H1 (cell line): ENCODE data around the gene TDP2.

Experiments used
- EGR1 ChIP-seq: IDR thresholded peaks from 2 replicates; pipeline ENCODE4 v1.6.1; 2011; ENCODE audit warnings: low read depth, low read length, borderline replicate concordance
- HDAC6 ChIP-seq: IDR thresholded peaks from one replicate; pipeline ENCODE4 v1.7.1; 2012; ENCODE audit warnings: low read depth, mild to moderate bottlenecking, inconsistent platforms, low read length, moderate library complexity
- POLR2AphosphoS5 ChIP-seq: IDR thresholded peaks from 2 replicates; pipeline ENCODE4 v1.6.1; 2011; ENCODE audit warnings: low read depth, low read length
- TF ChIP-seq, protein P1 (sequence below): IDR thresholded peaks from 2 replicates; pipeline ENCODE4 v1.6.1; 2011; ENCODE audit warnings: low read length, improper control_type of control experiment

DNA sequence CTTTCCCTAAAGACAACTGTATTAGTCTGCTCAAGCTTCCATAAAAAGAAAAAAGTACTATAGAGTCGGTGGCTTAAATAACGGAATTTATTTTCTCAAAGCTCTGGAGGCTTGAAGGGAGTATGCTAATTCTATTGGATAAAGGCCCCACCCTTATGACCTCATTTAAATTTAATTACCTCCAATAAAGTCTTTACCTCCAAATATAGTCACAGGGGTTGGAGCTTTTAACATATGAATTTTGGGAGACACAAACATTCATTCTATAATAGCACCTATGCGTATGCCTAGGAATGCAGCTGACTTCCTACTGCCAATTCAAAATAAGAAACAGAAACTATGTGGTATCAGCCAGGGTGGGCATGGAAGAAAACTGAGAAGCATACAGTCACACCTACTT is 46.1 kb downstream of the TDP2 start:
- TF ChIP-seq POLR2AphosphoS5 (no peak), EGR1 (no peak), HDAC6 (no peak)
- TF ChIP-seq, protein P1, sequence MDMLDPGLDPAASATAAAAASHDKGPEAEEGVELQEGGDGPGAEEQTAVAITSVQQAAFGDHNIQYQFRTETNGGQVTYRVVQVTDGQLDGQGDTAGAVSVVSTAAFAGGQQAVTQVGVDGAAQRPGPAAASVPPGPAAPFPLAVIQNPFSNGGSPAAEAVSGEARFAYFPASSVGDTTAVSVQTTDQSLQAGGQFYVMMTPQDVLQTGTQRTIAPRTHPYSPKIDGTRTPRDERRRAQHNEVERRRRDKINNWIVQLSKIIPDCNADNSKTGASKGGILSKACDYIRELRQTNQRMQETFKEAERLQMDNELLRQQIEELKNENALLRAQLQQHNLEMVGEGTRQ = no peak
